Measurements from ENCODE around the gene ADAMTS2.
A peak's percentile ranks its signal among the peaks of the same experiment; 100 is the strongest.

The ADAMTS2 gene

DNA sequence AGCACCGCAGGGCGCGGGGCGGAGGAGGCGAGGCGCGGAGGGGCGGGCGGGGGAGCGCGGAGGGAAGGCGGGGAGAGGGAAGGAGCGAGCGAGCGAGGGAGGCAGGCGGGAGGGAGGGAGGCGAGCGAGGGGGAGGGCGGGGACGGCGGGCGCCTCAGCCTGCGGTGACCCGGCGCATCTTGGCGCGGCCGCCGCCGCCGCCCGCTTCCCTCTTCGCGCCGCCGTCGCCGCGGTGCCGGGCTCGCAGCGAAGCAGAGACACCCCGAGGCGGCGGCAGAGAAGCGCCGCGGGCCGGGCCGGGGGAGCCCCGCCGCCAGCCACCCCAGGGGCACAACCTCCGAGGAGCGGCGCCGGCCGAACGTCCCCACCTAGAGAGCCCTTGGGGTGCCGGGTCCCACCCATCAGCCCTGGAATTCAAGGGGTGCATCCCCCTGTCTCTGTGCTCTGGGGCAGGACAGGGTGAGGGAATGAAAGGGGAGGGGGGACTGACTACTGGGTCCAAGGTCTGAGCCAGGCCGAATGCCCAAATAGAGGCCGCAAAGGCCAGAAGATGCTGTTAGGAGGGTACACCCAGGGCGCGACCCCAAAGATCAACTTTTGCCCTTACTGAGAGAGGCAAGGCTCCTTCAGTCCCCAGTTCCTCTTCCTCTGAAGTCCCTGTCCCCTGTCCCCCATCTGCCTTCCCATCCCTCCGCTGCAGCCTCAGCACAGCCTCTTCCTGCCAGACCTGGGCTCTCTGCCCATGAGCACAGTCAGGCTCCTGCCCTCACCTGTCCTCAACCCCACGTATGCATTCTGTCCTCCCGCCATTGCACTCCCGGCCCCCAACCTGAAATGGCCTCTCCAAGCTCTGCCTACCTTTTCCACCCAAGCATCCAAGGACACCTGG lies at the start of gene ADAMTS2:
Gene ADAMTS2 (minus strand): TSS at position 29 of the 889 bp plus-strand sequence. CDS start 133 bp downstream, outside the sequence.
- peak in 26 of 58 donors; percentile 4 to 55 (median 26) for DNase-seq

DNA sequence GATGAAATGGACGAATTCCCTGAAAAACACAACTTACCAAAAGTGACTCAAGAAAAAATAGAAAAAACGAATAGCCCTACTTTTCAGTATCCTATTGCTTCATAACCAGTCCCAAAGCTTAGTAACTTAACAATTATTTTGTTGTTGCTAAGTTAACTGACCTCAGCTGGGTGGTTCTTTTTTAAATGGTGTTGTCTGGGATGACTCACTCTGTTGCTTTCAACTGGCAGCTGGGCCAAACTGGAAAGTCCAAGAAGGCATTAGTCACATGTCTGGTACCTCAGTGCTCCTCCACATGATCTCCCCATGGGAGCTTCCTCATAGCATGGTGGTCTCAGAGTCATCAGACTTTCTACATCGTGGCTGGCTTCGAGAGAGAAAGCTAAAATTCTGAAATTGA lies 47.8 kb upstream of the ADAMTS2 start:
- DNase-seq, result no peak

DNA sequence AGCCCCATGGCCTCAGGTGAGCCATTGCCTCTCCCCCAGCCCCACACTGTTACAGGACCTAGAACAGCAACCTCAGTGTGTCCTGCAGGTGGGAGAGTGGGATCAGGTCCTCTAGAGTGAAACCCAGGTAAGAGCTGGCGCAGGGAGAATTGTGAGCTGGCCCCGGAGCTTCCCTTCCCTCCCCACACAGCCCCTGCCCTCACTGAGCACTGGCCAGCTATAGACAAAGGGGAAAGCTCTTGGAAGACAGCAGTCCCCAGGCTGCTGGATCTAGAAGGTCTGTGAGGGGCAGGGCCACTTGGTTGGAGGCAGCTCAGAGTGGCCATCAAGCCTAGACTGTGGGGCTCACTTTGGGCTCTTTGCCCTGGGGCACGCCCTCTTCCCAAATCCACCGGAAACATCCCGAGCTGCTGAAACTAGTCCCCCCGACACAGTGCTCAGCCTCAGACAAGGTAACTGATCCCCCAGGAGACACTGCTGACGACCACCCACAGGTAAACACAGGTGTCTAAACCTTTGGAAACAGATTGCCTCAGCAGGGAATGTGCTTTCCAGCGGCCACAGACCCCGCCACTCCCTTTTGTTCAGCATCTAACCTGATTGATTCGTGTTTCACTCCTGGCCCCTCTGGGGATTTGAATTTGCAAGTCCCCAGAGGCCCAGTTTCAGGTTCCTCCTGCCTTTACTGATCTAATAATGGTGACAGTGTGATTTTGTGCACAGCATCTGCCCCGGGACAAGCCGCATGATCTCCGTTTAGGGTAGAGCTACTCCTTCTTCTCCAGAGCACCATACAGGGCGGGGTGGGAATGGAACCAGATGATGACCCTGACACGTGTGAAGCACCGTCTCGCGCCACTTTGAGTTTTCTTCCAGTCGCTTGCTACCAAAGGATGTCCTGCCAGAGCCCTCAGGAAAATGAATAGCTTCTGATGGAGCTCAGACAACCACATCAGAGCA lies 42.2 kb upstream of the ADAMTS2 start:
- DNase-seq, result no peak

DNA sequence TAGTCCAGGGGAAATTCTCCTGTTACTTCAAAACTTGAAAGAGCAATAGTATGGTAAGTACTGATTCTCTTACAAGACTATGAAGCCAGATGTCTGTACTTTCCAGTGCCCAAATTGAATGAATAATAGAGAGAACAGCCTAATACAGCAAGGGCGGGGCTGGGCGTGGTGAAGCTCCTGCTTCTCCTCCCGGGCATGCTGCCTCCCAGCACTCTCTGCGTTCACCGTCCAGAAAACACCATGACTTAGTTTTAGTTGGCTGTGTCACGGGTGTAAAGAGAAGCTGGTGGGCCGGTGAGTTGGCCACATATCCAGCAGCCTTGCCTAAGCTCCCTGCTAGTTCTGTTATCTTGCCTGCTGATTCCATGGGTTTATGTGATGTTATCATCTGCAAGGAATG lies 40.7 kb upstream of the ADAMTS2 start:
- DNase-seq, result no peak

DNA sequence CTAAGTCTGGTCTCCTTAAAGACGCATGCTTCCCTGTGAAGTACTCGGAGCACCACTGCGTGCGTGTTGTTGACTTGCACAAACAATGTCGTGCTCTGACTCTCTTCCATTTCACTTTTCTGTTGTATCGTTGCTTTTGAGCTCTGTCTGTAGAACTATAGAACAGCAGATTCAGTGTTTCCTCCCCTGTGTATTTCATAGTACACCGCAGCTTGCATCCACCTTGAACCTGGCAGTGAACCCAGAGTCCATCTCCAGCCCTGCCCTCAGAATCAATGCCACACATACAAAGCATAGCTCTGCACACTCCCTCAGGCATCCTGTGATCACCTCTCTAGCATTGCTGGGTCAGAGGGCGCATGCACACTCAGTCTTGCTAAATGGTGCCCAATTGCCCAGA lies 37.2 kb upstream of the ADAMTS2 start:
- DNase-seq, result no peak

DNA sequence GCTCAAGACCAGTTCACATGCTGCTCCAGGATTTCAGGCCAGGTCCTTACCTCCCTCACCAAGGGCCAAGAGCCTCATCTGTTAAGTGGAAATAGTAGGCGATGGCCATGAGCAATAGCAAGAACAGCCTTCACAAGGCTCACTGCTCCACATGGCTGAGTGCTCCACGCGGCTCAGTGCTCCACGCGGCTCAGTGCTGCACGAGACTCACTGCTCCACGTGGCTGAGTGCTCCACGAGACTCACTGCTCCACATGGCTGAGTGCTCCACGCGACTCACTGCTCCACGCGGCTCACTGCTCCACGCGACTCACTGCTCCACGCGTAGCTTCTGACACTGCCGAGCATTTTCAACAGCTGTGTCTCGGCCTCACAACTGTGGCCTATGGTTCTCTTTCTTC lies 36.4 kb upstream of the ADAMTS2 start:
- DNase-seq, result no peak

DNA sequence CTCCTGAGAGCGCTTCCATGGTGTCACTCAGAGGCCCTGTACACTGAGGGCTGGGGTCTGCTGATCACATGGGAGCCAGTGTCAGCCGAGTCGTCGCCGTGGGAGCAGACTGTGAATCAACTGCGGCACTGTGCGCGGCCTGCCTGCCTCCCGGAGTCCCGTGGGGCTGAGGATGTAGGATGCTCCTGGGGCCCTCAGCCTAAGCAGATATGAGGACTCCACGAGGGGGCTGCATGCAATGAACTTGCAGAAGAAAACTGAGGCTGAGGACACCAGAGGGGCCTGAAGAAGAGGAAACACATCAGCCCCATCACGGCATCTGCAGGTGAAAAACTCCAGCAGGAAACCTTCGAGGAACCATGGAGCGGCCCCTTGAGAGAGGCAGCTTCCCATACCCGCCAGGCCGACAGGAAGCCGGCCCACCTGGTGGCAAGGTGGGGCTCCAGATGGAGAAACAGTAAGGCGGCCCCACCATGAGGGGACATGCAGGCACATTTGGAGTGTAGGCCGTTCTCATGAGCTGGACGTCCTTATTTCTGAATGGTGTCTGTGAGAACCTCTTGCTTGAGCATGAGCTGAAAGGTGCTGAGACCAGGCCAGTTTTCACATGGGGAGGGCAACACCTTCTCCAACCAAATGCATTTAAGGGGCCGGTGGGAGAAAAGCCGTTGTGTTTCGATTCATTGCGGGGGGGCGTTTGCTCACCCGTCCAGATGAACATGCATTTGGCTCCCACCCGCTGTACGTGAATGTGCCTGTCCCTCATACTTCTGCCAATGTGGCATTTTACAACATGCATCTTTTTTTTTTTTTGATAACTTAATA lies 35.2 kb upstream of the ADAMTS2 start:
- no peak for DNase-seq

DNA sequence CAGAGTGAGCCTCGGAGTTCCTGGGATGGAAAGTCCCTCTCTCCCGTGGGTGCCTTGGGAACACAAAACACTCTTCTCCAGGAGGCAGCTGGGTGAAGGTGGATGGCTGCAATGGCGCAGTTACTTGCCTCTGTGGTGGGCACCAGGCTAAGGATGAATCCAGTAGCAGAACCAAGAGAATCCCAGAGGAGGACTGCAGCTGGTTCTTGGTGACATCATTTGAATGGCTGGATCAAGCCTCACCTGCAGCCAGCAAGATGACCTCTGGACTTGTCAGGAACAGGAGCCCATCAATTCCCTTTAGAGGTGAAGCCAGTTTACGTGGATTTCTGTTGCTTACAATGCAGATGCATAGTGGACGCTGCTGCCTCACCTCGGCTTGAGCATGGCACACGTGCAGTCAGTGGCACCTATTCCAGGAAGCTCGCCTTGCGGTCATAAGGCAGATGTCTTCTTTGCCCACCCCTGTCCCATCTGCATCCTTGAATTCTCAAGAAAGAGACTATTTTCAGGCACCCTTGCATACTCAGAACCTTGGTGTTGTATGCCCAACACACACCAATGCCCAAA lies 34.1 kb upstream of the ADAMTS2 start:
- DNase-seq, result no peak

DNA sequence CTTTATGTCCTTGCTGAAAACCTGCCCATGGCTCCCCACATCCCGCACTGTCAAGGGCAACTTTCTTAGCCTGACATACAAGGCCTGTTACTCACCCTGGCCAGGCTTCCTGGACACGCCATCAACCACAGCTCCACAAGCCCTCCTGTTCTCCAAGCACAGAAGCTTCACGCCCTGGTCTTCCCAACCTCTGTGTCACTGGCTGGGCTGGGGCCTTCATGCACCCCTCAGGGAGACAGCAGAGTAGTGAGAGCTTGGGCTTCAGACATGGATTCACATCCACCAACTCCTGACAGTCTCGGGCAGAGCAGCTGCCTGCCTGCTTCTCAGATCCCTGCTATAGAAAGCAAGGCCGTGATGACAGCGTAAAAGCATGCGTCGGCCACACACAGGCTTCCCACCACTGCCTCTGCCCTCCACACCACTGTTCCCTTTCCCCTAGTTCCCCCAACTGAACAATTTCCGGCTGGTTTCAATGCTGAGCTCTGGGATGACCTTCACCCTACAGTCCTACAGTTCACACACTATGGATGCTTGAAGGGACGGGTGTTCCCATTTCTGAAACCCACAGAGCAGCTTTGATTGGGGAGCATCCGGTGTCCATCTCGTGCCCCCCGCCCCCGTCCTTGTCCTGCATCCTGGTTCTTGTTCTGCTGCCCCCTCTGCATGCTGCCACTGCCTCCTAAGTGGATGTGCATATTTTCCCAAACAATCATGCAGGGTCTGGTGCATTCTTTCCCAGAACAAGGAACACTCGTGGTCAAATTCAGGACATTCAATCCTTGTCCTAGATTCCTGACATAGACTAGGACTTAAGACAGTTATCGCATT lies 33.4 kb upstream of the ADAMTS2 start:
- DNase-seq, result no peak

DNA sequence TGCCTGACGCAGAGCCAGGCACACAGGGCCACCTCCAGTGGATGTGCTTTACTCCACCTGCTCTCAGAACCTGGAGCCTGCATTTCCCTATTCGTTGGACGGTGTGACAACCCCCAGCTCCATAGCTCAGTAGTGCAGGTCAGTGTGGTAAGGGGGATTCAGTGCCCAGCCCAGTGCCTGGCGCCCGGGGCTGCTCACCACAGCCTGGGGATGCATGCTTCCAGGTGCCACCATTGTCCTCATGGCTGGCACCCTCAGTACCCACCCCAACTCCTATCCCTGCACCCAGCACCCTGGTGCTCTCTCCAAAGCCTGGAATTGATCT lies 32.8 kb upstream of the ADAMTS2 start:
- no peak for DNase-seq

DNA sequence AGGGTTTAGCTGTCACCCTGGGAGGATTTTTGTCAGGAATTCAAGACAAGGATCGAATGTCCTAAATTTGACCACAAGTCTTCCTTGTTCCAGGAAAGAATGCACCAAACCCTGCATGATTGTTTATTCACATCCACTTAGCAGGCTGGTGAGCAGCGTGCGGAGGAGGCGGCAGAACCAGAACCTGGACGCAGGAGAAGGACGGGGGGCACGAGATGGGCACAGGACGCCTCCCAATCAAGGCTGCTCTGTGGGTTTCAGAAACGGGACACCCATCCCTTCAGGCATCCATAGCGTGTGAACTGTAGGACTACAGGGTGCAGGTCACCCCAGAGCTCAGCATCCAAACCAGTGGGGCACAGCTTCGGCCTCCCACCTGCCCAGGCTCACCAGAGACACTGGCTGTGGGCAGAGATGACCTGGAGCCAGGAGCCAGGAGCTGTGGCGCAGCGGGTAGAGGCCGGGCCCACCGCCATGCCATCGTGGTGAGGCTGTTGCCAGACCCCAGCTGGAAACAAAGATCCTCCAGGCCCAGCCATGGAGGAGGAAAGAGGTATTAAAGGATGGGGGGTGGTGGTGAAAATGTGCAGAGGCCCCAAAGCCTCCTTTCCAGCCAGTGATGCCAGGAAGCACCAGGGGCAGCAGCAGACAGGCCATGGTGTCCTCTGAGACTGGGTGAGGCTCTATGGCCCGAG lies 32.3 kb upstream of the ADAMTS2 start:
- no peak for DNase-seq

DNA sequence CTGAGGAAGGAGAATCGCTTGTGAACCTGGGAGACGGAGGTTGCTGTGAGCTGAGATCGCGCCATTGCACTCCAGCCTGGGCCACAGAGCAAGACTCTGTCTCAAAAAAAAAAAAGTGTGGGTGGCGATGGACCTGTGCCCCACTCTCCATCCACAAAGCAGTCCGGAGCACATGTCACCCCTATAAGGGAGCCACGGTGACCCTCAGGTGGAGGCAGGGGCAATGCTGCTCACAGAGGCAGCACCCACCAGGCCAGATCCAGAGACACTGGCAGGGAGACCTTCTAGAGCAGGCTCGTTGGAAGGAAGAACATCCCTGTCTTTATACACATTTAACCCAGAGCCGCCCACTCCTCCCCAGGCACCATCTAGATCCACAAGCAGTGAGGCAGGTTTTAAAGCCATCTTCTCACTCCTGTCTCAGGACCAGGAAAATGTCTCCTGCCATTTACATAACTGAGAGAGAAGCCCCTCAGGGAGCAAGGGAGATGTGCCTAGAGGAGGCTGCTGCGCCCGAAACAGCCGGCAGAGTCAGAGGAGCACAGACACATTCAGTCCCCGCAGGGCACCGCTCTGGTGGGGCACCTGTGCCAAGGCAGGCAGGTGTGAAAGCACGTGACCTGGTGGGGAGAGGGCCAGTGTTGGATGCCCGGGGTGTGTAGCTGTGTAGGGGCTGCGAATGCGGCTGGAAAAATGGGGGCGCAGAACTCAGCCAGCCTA lies 31.6 kb upstream of the ADAMTS2 start:
- DNase-seq, result no peak

DNA sequence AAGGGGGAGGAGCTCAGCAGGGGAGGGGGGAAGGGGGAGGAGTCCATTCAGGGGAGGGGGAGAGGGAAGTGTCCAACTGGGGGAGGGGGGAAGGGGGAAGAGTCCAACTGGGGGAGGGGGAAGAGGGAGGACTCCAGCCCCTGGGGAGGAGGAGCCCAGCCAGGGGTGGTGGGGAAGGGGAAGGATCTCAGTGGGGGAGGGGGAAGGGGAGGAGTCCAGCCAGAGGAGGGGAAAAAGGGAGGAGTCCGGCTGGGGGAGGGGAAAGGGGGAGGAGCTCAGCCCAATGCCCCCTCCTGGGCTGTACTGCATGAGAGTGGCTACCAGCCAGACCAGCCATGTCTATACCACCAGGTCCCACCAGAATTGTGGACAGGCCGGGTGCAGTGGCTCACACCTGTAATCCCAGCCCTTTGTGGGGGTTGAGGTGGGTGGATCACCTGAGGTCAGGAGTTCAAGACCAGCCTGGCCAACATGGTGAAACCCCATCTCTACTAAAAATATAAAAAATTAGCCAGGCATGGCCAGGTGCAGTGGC lies 30.6 kb upstream of the ADAMTS2 start:
- no peak for DNase-seq

DNA sequence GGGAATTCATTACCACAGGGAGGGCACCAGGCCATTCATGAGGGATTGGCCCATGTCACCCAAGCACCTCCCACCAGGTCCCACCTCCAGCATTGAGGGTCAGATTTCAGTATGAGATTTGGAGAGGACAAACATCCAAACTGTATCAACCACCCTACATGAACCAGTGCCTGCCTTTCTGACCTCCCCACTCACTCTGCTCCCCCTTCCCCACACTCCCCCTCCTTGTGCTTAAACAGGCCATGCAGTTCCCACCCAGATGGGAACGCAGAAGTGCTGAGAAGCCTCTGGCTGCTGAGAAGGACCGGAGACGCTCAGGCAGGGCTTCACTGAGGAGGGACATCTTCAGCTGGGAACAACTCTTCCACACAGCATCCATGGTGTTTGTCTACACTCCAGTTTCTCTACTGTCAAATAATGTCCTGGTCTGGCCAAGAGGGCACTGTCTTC lies 30.0 kb upstream of the ADAMTS2 start:
- no peak for DNase-seq

DNA sequence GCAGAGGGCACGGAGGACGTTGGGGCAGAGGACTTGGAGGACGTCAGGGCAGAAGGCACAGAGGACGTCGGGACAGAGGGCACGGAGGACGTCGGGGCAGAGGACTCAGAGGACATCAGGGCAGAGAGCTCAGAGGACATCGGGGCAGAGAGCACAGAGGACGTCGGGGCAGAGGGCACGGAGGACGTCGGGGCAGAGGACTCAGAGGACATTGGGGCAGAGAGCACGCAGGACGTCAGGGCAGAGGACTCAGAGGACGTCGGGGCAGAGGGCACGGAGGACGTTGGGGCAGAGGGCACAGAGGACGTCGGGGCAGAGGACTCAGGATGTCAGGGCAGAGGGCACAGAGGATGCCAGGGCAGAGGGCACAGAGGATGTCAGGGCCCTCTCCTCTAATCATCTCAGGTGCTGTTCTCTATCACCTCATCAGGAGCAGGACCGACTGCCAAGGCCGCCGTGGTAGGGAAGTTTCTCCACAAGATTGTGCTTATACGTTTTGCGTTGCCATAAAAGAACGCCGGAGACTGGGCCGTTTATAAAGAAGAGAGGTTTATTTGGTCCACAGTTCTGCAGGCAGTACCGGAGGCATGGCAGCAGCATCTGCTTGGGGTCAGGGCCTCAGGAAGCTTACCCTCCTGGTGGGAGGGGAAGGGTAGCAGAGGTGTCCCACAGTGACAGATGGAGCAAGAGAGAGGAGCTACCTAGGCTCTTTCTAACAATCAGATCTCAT lies 29.4 kb upstream of the ADAMTS2 start:
- DNase-seq, result no peak

DNA sequence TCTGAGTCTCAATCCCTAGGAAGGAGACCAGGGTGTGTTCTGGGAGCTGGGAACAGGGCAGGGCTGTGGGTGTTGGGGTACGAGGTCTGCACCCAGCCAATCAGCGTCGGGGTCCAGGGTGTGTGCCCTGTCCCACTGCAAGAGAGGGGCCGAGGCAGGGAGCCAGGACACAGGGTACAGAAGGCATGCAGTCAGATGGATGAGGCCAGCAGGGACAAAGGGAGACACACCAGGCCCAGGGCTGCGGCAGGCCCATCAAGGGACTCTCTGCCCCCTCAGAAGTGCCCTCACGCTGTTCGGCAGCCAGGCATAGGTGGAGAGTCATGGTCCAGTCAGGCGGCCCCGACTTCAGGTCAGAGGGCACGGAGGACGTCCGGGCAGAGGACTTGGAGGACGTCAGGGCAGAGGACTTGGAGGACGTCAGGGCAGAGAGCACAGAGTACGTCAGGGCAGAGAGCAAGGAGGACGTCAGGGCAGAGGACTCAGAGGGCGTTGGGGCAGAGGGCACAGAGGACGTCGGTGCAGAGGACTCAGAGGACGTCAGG lies 28.8 kb upstream of the ADAMTS2 start:
- no peak for DNase-seq

Measured in anterior cingulate cortex (tissue), 58 donors.